ENCODE measurements around the gene CCDC40. TPM values are rescaled to one million over a fixed set of nuclear protein-coding genes. Genes with fewer than 3 reads are reported as not detected.

Gene CCDC40
- total and polyA plus RNA-seq, 10 of the 15 experiments (the other 5 are each of a cell fraction or from before 2014, with no cell fraction given) = 0.06 to 0.10 TPM; not detected in 8

GRCh38 chr17:80011989-80012555 lies 24.4 kb upstream of the CCDC40 start:
- RAD21 ChIA-PET (ENCODE audit: unreplicated experiment) = no interaction called here
- H3K4me3 ChIP-seq = no peak overlapping the region
- H3K4me1 ChIP-seq (ENCODE audit: control insufficient read depth, insufficient read depth, low read length) = no peaks in the 10 kb centered on the region
- intact Hi-C loops (cut with micrococcal nuclease; ENCODE audit: unreplicated experiment) (no loop called here), in situ Hi-C loops (cut with MboI) (no loop called here)
- no peak overlapping the region for H2AFZ ChIP-seq (ENCODE audit: control insufficient read depth, low read depth, low read length)
- H3K9ac ChIP-seq (ENCODE audit: control insufficient read depth, insufficient read depth, low read length) = no peak overlapping the region
- no peaks in the 10 kb centered on the region for H3K79me2 ChIP-seq (ENCODE audit: control insufficient read depth, insufficient read depth, low read length)
- no peak for FAIRE-seq
- no peaks in the 10 kb centered on the region for H3K36me3 ChIP-seq (ENCODE audit: control insufficient read depth in 2 of 2, insufficient read depth in 2 of 2, low read length in 1 of 2)
- ATAC-seq = no peak
- no peaks in the 10 kb centered on the region; the same call in 2 of the 3 replicates for H3K9me3 ChIP-seq (replicated peaks; ENCODE audit: control insufficient read depth, insufficient read depth, low read length)
- WGBS (ENCODE audit: insufficient coverage, insufficient replicate concordance, low lambda C conversion rate, missing lambda C conversion rate) = 48% methylated on average over 10 of the region's 10 CpGs
- DNase-seq (ENCODE audit: low read depth, low spot score) = no peak
- no peak overlapping the region for H3K27ac ChIP-seq (ENCODE audit: control insufficient read depth, insufficient read depth)
- CTCF ChIA-PET = no interaction called here
- POLR2A ChIA-PET = no interaction called here
- H3K4me2 ChIP-seq (ENCODE audit: control insufficient read depth, insufficient read depth) = no peak overlapping the region
- no TSS peak for BruUV-seq (replicated peaks)
- TF ChIP-seq EP300 (IDR thresholded peaks at IDR 0.05; ENCODE audit: borderline replicate concordance in 1 of 2, control insufficient read depth in 1 of 2, low read depth in 2 of 2, low read length in 2 of 2) = no peak
- no peak for TF ChIP-seq NFXL1 (IDR thresholded peaks at IDR 0.05; ENCODE audit: borderline replicate concordance)
- no peak for TF ChIP-seq SMC3 (IDR thresholded peaks at IDR 0.05; ENCODE audit: borderline replicate concordance, low read length)
- no peak for TF ChIP-seq MTA2 (IDR thresholded peaks at IDR 0.05; ENCODE audit: low read depth)
- no peak for TF ChIP-seq CBX5 (IDR thresholded peaks at IDR 0.05; ENCODE audit: low read depth)
- TF ChIP-seq, protein P1, sequence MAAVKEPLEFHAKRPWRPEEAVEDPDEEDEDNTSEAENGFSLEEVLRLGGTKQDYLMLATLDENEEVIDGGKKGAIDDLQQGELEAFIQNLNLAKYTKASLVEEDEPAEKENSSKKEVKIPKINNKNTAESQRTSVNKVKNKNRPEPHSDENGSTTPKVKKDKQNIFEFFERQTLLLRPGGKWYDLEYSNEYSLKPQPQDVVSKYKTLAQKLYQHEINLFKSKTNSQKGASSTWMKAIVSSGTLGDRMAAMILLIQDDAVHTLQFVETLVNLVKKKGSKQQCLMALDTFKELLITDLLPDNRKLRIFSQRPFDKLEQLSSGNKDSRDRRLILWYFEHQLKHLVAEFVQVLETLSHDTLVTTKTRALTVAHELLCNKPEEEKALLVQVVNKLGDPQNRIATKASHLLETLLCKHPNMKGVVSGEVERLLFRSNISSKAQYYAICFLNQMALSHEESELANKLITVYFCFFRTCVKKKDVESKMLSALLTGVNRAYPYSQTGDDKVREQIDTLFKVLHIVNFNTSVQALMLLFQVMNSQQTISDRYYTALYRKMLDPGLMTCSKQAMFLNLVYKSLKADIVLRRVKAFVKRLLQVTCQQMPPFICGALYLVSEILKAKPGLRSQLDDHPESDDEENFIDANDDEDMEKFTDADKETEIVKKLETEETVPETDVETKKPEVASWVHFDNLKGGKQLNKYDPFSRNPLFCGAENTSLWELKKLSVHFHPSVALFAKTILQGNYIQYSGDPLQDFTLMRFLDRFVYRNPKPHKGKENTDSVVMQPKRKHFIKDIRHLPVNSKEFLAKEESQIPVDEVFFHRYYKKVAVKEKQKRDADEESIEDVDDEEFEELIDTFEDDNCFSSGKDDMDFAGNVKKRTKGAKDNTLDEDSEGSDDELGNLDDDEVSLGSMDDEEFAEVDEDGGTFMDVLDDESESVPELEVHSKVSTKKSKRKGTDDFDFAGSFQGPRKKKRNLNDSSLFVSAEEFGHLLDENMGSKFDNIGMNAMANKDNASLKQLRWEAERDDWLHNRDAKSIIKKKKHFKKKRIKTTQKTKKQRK (IDR thresholded peaks at IDR 0.05; ENCODE audit: low read depth, low read length) = no peak
- no peak for TF ChIP-seq PAX8 (IDR thresholded peaks at IDR 0.05)
- no peak for TF ChIP-seq ASH2L (IDR thresholded peaks at IDR 0.05; ENCODE audit: borderline replicate concordance, low read depth)
- TF ChIP-seq TCF7 (IDR thresholded peaks at IDR 0.05; ENCODE audit: borderline replicate concordance) = no peak
- TF ChIP-seq TBL1XR1 (IDR thresholded peaks at IDR 0.05; ENCODE audit: low read depth, low read length) = no peak
- TF ChIP-seq YBX1 (IDR thresholded peaks at IDR 0.05) = no peak
- TF ChIP-seq, protein P2, sequence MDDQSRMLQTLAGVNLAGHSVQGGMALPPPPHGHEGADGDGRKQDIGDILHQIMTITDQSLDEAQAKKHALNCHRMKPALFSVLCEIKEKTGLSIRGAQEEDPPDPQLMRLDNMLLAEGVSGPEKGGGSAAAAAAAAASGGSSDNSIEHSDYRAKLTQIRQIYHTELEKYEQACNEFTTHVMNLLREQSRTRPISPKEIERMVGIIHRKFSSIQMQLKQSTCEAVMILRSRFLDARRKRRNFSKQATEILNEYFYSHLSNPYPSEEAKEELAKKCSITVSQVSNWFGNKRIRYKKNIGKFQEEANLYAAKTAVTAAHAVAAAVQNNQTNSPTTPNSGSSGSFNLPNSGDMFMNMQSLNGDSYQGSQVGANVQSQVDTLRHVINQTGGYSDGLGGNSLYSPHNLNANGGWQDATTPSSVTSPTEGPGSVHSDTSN (IDR thresholded peaks at IDR 0.05; ENCODE audit: insufficient replicate concordance, low read depth, low read length) = no peak
- no peaks in the 10 kb centered on the region for H4K20me1 ChIP-seq (ENCODE audit: control insufficient read depth, insufficient read depth)
- H3K27me3 ChIP-seq (replicated peaks in 1 of 2; ENCODE audit: control insufficient read depth in 2 of 2, insufficient read depth in 2 of 2, low read length in 1 of 2) = no peaks in the 10 kb centered on the region; a peak in 1 of 4 replicates
- SMC1A ChIA-PET (ENCODE audit: uncharacterized antibody, unreplicated experiment) = no interaction called here
